ENCODE measurements around the gene LOC128125822.
A peak's percentile ranks its signal among the peaks of the same experiment; 100 is the strongest.
"Not testable (repeated sequence)": the region's sequence is repeated elsewhere in the genome, so short reads cannot be mapped to it uniquely, and the experiment has no call there.

Gene LOC128125822

DNA sequence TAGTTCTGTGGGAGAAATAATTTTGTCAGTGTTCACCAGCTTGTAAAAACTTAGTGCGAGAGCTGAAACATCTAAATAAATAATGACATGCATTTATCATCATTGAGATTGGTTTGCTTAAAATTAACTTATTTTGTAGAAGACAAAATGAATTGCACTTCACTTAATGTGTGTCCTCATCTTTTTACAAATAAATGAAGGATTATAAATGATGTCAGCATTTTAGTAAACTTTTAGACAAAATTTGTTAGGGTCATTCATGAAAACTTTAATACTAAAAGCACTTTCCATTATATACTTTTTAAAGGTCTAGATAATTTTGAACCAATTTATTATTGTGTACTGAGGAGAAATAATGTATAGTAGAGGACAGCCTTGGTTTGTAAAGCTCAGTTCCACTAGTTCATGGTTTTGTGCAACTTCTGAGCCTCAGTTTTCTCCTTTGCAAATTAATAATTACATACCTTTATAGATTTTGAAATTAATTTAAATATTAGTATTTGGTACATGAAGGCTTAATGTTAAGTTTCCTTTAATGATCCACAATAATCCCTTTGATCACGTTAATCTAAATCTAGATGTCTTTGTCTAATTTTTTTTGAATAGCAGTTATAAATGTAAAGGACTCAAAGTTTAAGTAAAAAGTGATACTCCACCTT, 9.2 kb downstream of the LOC128125822 start:
- no peak for DNase-seq (ENCODE audit: low read depth in 2 of 3, low spot score in 1 of 3)

GRCh38 chr6:63582579-63583231, 10.4 kb downstream of the LOC128125822 start:
- DNase-seq (ENCODE audit: low read depth in 2 of 3, low spot score in 1 of 3), result no peak

DNA sequence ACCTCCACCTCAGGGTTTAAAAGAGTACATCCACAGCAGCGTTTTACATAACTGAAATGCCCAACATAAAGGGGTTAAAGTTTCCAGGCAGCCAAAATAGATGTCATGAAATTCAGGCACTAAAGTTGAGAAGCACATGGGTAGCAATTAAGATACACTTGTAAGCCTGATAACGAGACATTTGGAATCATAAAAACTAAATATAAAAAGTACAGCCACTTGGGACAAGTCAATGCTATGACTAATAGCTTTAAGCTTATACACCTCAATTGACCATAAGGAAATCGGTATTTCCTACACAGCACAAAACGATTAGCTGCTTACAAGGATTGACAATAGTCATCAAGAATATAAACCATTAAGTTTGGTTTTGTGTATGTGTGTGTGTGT, 11.8 kb downstream of the LOC128125822 start:
- DNase-seq (ENCODE audit: low read depth in 2 of 3, low spot score in 1 of 3), result no peak

DNA sequence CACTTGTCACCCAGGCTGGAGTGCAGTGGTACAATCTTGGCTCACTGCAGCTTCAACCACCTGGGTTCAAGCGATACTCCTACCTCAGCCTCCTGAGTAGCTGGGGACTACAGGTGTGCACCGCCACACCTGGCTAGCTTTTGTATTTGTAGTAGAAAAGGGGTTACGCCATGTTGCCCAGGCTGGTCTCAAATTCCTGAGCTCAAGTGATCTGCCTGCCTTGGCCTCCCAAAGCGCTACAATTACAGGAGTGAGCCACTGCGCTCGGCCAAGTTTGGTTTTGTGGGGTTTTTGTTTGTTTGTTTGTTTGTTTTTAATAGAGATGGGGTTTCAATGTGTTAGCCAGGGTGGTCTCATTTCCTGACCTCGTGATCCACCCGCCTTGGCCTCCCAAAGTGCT, 12.3 kb downstream of the LOC128125822 start:
- DNase-seq (ENCODE audit: low read depth in 2 of 3, low spot score in 1 of 3), result no peak

GRCh38 chr6:63585652-63586051, 13.4 kb downstream of the LOC128125822 start:
- not testable (repeated sequence) for DNase-seq (ENCODE audit: low read depth in 2 of 3, low spot score in 1 of 3)

DNA sequence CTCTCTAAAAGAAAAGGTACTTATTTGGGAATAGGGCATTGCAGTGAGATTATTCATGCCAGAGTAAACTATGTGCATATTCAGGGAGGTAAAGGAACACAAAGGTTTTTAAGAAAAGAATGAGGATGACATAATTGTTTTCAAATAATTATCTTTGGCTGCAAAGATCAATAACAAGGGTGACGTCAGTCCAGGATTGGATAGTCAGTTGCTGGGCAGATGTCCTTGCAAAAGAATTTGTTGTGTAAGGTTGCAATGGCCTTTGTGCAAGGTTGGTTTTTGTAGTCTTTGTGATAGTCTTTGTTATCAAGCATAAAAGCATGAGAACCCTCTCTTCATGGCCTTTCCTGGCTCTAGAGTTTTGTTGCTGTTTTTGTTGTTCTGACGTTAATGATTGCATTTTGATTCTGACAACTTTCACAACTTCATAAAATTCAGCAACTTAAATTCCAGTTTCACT, 17.7 kb downstream of the LOC128125822 start:
- DNase-seq (ENCODE audit: low read depth in 2 of 3, low spot score in 1 of 3), result no peak

GRCh38 chr6:63592886-63593285, 20.6 kb downstream of the LOC128125822 start:
- no peak for DNase-seq (ENCODE audit: low read depth in 2 of 3, low spot score in 1 of 3)

DNA sequence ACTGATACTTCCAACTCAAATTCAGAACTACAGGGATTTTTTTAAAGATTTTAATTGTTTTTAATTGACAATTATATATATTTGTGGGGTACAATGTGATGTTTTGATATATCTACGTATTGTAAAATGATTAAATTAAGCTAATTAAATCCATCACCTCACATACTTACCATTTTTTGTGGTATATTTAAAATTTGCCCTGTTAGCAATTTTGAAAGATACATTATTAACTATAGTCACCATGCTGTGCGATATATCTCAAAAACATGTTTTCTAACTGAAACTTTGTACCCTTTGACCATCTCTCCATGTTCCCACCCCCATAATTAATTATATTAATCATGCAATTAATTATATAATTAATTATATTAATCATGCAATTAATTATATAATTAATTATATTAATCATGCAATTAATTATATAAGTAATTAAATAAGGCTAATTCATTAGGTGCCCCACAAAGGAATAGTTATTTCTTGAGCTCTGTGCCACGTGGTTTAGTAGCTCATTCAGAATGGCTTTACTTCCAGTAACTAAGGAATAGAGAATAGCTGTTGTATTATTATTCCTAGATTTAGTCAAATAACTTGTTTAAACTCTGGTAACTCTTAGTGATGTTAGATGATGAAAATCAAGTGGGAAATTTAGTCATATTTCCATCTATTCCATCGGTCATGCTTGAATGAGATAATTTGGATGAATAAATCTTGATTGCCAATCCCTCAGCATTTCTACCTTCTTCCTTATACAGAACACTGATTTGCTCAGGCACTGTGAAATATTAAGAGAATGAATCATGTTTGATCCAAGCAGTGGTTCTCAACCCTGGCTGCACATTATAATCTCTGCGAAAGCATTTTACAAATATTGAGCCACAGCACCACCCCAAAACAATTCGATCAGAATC, 25.1 kb downstream of the LOC128125822 start:
- DNase-seq (ENCODE audit: low read depth in 2 of 3, low spot score in 1 of 3), result no peak

DNA sequence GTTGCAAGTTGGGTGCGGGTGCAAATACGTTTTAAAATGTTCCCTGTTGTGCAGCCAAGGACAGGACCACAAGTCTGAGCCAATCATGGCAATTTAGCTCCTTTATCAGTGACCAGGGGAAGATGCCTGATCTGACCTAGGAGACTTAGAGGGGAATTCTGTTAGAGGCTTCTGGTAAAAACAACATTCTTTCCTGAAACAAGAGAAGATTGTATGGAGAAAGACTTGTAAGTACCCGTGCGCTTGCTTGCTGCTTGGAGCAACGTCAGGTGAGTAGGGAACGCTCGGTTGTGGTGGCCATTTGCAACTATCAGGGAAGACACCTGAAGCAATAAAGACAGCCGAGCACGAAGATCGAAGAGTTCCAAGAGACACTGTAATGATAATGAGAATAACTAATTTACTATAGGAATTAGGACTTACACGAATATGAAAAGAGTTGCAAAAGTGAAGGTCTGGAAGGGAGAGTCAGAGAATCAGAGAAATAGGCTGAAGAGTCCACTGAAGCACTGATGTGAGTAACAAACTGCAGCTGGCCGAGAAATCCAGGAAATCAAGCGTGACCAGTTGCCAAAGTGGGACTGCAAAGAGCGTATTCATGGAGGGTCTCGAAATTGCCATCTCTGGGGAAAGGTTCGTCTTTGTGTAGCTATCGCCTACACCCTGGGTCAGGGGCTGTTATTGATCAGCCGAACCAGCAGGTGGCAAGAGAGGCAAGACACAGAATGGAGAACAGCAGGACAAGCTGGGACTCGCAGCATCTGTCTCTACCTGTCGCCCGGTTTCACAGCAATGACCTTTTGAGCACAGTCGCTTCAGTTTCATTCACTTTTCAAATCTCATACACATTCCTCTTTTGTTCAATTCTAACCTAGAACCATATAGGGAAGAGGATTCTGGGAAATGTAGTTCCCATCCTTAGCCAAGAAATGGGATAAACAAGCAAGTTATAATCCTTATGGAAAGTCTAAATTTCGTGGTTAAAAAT, 26.1 kb downstream of the LOC128125822 start:
- DNase-seq (ENCODE audit: low read depth in 2 of 3, low spot score in 1 of 3), result peak; percentile 59 to 74 (median 62)

- no peak for DNase-seq (ENCODE audit: low read depth in 2 of 3, low spot score in 1 of 3)
These were observed 27.0 kb downstream of the LOC128125822 start for GRCh38 chr6:63599243-63599642.

DNA sequence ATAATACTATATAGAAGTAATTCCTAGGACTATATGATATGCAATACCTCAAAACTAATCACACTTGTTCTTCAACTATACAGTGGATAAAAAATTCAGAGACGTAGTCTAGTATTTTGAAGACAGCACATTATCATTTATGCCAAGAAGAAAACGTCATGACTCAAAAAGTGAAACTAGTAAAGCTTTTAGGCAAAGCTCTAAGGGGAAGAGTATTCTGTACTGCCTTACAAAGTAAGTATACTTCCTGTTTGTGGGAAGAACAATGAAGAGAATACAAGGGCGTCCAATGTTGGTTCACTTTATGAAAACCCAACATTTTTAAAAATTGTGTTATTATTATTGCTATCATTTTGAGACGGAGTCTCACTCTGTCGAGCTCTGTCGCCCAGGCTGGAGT, 27.9 kb downstream of the LOC128125822 start:
- DNase-seq (ENCODE audit: low read depth in 2 of 3, low spot score in 1 of 3), result no peak

- no peak for DNase-seq (ENCODE audit: low read depth in 2 of 3, low spot score in 1 of 3)
These were observed 37.0 kb downstream of the LOC128125822 start for GRCh38 chr6:63609231-63609630.

GRCh38 chr6:63610944-63611343, 38.7 kb downstream of the LOC128125822 start:
- no peak for DNase-seq (ENCODE audit: low read depth in 2 of 3, low spot score in 1 of 3)

- DNase-seq (ENCODE audit: low read depth in 2 of 3, low spot score in 1 of 3), result no peak
These were observed 39.3 kb downstream of the LOC128125822 start for GRCh38 chr6:63611560-63611959.

DNA sequence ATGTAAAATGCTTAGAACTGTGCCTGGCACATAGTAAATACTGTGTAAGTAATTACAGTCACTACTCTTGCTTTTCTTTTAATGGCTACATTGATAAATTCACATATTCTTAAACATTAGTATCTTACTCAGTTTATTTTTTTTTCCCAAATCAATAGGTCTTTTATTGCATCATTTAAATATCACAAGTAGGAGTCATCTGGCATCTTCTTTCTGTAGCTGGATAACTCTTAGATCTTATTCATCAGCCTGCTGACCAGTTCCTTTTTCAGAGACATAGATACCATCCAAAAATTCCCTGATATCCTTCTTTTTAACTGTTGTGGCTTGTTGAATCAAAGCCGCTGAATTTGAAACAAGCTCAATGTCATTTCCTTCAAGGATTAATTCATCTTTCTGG, 43.3 kb downstream of the LOC128125822 start:
- no peak for DNase-seq (ENCODE audit: low read depth in 2 of 3, low spot score in 1 of 3)

Measured in stimulated activated CD4-positive, alpha-beta T cell treated with anti-CD3 and anti-CD28 coated beads, Interleukin-12 subunit alpha, Interleukin-12 subunit beta, amount 100 ng/mL, for 48 hours (primary cell).